GM12878 (cell line): ENCODE data around the gene HNRNPA2B1. TPM values are rescaled to one million over a fixed set of nuclear protein-coding genes. Genes with fewer than 3 reads are reported as not detected.

Experiments
- ATAC-seq: fragments of 200-7000 bp; cut with Tn5 transposase; 3 replicates; pipeline ENCODE4 v1.9.1; 2020; ENCODE audit warnings: mild to moderate bottlenecking, moderate library complexity
- BruUV-seq: library from RNA; stranded (reverse); fragments of 400-500 nt; replicated peaks from 2 replicates; lab custom pipeline; 2021; lab: Mats Ljungman, UMichigan
- CTCF ChIA-PET: fragments of 300-600 bp; sonication (Branson Sonifier 250); formaldehyde crosslinking; extraction: SDS; loops from one replicate; lab custom pipeline; 2021; ENCODE audit warnings: inconsistent platforms; lab: Yijun Ruan, JAX
- POLR2A ChIA-PET: fragments of 350-600 bp; formaldehyde crosslinking; extraction: SDS; loops from one replicate; lab custom pipeline; 2021; ENCODE audit warnings: inconsistent platforms; lab: Charles Lee
- RAD21 ChIA-PET: fragments of 300-600 bp; sonication (Branson Sonifier 250); formaldehyde crosslinking; loops from one replicate; lab custom pipeline; 2023; ENCODE audit warnings: antibody characterized with exemption; ENCODE audit not compliant: unreplicated experiment; lab: Charles Lee
- SMC1A ChIA-PET: fragments of 300-600 bp; sonication (Branson Sonifier 250); formaldehyde crosslinking; loops from one replicate; lab custom pipeline; 2023; ENCODE audit not compliant: unreplicated experiment, uncharacterized antibody; lab: Charles Lee
- DNase-seq: peaks from one replicate; pipeline ENCODE4 v3.0.0-alpha.2; 2011; ENCODE audit warnings: low read depth, low spot score
- FAIRE-seq: peaks from 3 replicates; lab custom pipeline; 2011; peaks lifted over from hg19 to GRCh38; lab: Jason Lieb, UNC
- H2AFZ ChIP-seq: 2 replicates; pipeline ENCODE4 v1.6.0; 2011; ENCODE audit warnings: low read depth, low read length, control low read depth; ENCODE audit not compliant: control insufficient read depth
- H3K27ac ChIP-seq: 2 replicates; pipeline ENCODE4 v1.5.1; 2011; ENCODE audit warnings: control low read depth; ENCODE audit not compliant: control insufficient read depth, insufficient read depth
- H3K27me3 ChIP-seq, 2 experiments: replicated peaks in 1 of 2; 2 replicates each; pipeline versions ENCODE4 v1.6.0 to v1.6.1; 2011; ENCODE audit warnings: low read length in 1 of 2; ENCODE audit not compliant: control insufficient read depth in 2 of 2, insufficient read depth in 2 of 2
- H3K36me3 ChIP-seq, 2 experiments: 2 replicates each; pipeline ENCODE4 v1.5.1; 2011; ENCODE audit warnings: low read length in 1 of 2; ENCODE audit not compliant: control insufficient read depth in 2 of 2, insufficient read depth in 2 of 2
- H3K4me1 ChIP-seq: 2 replicates; pipeline ENCODE4 v1.6.1; 2011; ENCODE audit warnings: mild to moderate bottlenecking, low read length, moderate library complexity, mixed read lengths; ENCODE audit not compliant: control insufficient read depth, insufficient read depth
- H3K4me2 ChIP-seq: 2 replicates; pipeline ENCODE4 v1.6.0; 2011; ENCODE audit warnings: control low read depth; ENCODE audit not compliant: control insufficient read depth, insufficient read depth
- H3K4me3 ChIP-seq: fragments of 200-600 bp; sonication (generic); 2 replicates; pipeline ENCODE4 v1.5.1; 2016
- H3K79me2 ChIP-seq: 2 replicates; pipeline ENCODE4 v1.6.0; 2011; ENCODE audit warnings: low read length; ENCODE audit not compliant: control insufficient read depth, insufficient read depth
- H3K9ac ChIP-seq: 2 replicates; pipeline ENCODE4 v1.8.0; 2011; ENCODE audit warnings: low read length, control low read depth, mixed read lengths; ENCODE audit not compliant: control insufficient read depth, insufficient read depth
- H3K9me3 ChIP-seq: replicated peaks from 3 replicates; pipeline ENCODE4 v1.5.1; 2011; ENCODE audit warnings: mild to moderate bottlenecking, low read length; ENCODE audit not compliant: control insufficient read depth, insufficient read depth
- H4K20me1 ChIP-seq: 2 replicates; pipeline ENCODE4 v1.6.0; 2011; ENCODE audit not compliant: control insufficient read depth, insufficient read depth
- BACH1 ChIP-seq: fragments of 450-650 bp; IDR thresholded peaks from 2 replicates; pipeline ENCODE4 v1.6.1; 2017; ENCODE audit warnings: mild to moderate bottlenecking, borderline replicate concordance
- BMI1 ChIP-seq: fragments of 450-650 bp; IDR thresholded peaks from 2 replicates; pipeline ENCODE4 v1.6.1; 2016; ENCODE audit warnings: mild to moderate bottlenecking, moderate library complexity, borderline replicate concordance
- GABPA ChIP-seq: IDR thresholded peaks from 2 replicates; pipeline ENCODE4 v1.6.1; 2014; ENCODE audit warnings: antibody characterized with exemption, low read depth, mild to moderate bottlenecking, inconsistent platforms
- KLF5 ChIP-seq: fragments of 450-650 bp; IDR thresholded peaks from 2 replicates; pipeline ENCODE4 v1.6.1; 2014; ENCODE audit warnings: mild to moderate bottlenecking; ENCODE audit not compliant: partially characterized antibody
- MYC ChIP-seq: IDR thresholded peaks from 2 replicates; pipeline ENCODE4 v1.6.1; 2011; ENCODE audit warnings: mild to moderate bottlenecking, low read length, moderate library complexity, inconsistent platforms; ENCODE audit not compliant: insufficient read depth, insufficient replicate concordance, insufficient read length, severe bottlenecking
- POLR2AphosphoS2 ChIP-seq: IDR thresholded peaks from 2 replicates; pipeline ENCODE4 v1.6.1; 2011; ENCODE audit warnings: low read depth, mild to moderate bottlenecking, low read length, improper control_type of control experiment, moderate library complexity
- POLR2AphosphoS5 ChIP-seq: IDR thresholded peaks from 2 replicates; pipeline ENCODE4 v1.6.1; 2011; ENCODE audit warnings: mild to moderate bottlenecking, low read length, inconsistent platforms
- RBBP5 ChIP-seq: fragments of 200-600 bp; sonication (generic); conservative IDR thresholded peaks from 2 replicates; pipeline ENCODE4 v1.6.1; 2016
- RUNX3 ChIP-seq: IDR thresholded peaks from 2 replicates; pipeline ENCODE4 v1.6.1; 2012; ENCODE audit warnings: low read length, inconsistent platforms
- SIX5 ChIP-seq: IDR thresholded peaks from 2 replicates; pipeline ENCODE4 v1.6.1; 2011; ENCODE audit warnings: mild to moderate bottlenecking, low read depth, low read length, moderate library complexity; ENCODE audit not compliant: severe bottlenecking
- STAT1 ChIP-seq: fragments of 450-650 bp; conservative IDR thresholded peaks from 2 replicates; pipeline ENCODE4 v1.6.1; 2014; ENCODE audit warnings: antibody characterized with exemption, mild to moderate bottlenecking
- TCF3 ChIP-seq: IDR thresholded peaks from 2 replicates; pipeline ENCODE4 v1.6.1; 2012; ENCODE audit warnings: low read depth, mild to moderate bottlenecking, low read length, borderline replicate concordance; ENCODE audit not compliant: insufficient read depth
- ZBED1 ChIP-seq: IDR thresholded peaks from 2 replicates; pipeline ENCODE4 v1.6.1; 2016; ENCODE audit warnings: borderline replicate concordance
- WGBS: methylation state at CpG from one replicate; pipeline ENCODE4 v1.1.6; 2016; ENCODE audit warnings: low lambda C conversion rate; ENCODE audit not compliant: insufficient replicate concordance, insufficient coverage; ENCODE audit errors: missing lambda C conversion rate; 5-methylcytosine and 5-hydroxymethylcytosine counted together
- in situ Hi-C: fragments of 300-500 bp; cut with MboI; formaldehyde crosslinking; loops from 9 replicates; pipeline ENCODE4 v1.14.3; 2018; ENCODE audit warnings: mixed read lengths
- intact Hi-C: fragments of 100-400 bp; cut with micrococcal nuclease; formaldehyde crosslinking; loops from one replicate; pipeline ENCODE4 v1.14.2; 2022; ENCODE audit not compliant: unreplicated experiment
- polyA plus RNA-seq, 11 experiments: library from polyadenylated mRNA; depleted of rRNA in 4 of 11; unstranded in 6 of 11; stranded (reverse) in 5 of 11; fragments of >200 nt; fragmentation: Nextera tagmentation in 4 of 11; fragmentation: Illumina TruSeq in 1 of 11; extraction: Ambion mirVana in 4 of 11; extraction: Trizol in 1 of 11; gene quantifications; 1 replicate in 1 of 11; 2 replicates in 10 of 11; pipeline versions ENCODE4 v1.2.1 to v1.2.3, GENCODE V29; 2011 to 2016; ENCODE audit warnings: inconsistent platforms in 2 of 11, missing spikeins in 2 of 11, low read depth in 1 of 11
- total RNA-seq, 4 experiments: library from RNA; depleted of rRNA in 3 of 4; stranded (reverse); fragments of >200 nt in 3 of 4; fragmentation: Illumina TruSeq in 1 of 4; extraction: Trizol in 1 of 4; gene quantifications; 2 replicates each; pipeline versions ENCODE4 v1.2.1 to v1.2.3, GENCODE V29; 2013 to 2021
- TF ChIP-seq, protein P1 (sequence below): IDR thresholded peaks from 2 replicates; pipeline ENCODE4 v1.6.1; 2011; ENCODE audit warnings: mild to moderate bottlenecking, low read depth, low read length, moderate library complexity; ENCODE audit not compliant: insufficient replicate concordance
- TF ChIP-seq, protein P2 (sequence below): IDR thresholded peaks from 2 replicates; pipeline ENCODE4 v1.6.1; 2011; ENCODE audit warnings: borderline replicate concordance, low read depth, mild to moderate bottlenecking, moderate library complexity, low read length; ENCODE audit not compliant: insufficient read depth, poor library complexity, severe bottlenecking
- TF ChIP-seq, protein P3 (sequence below): fragments of 450-650 bp; IDR thresholded peaks from 2 replicates; pipeline ENCODE4 v1.6.1; 2018; ENCODE audit warnings: mild to moderate bottlenecking, low read depth, moderate library complexity; ENCODE audit not compliant: partially characterized antibody

HNRNPA2B1 gene
- total and polyA plus RNA-seq, 10 of the 15 experiments (the other 5 are each of a cell fraction or from before 2014, with no cell fraction given): 295 to 1,396 (median 932) TPM

DNA sequence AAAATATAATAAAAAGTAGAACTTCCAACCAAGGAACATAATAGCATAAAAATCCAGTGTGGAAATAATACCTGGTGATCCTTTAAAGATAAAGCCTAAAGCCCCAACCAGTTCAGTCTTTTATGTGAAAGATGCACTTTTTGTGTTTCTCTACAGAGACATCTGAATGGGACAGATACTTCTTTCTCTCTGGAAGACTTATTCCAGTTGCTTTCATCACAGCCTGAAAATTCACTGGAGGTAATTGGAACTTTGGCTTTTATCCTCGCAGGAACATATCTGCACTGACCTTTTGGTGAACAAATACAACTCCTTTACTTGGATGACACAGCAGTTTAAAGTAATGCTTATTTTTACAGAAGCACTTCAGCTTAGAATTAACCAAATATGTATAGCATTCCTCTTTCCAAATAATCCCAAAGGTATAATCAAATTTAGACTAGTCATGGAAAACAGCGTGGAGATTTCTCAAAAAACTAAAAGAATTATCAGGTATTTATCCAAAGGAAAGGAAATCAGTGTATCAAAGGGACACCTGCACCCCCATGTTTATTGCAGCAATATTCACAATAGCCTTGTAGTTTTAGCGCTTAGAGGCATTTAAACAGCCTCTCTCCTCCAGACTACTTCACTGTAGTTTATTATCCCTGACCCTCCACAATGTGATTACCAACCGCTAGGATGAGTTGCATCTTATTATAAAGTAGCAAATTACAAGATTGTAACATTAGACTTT, 16.8 kb downstream of the HNRNPA2B1 start:
- 81% methylated on average over 4 of the region's 4 CpGs for WGBS
- H2AFZ ChIP-seq: no peak overlapping the region
- ATAC-seq (no peak), DNase-seq (no peak), FAIRE-seq (no peak)
- BruUV-seq: no TSS peak
- no peaks in the 10 kb centered on the region; the same call in 1 of the 2 replicates for H4K20me1 ChIP-seq
- no peak overlapping the region for H3K9ac ChIP-seq
- no peak overlapping the region for H3K4me3 ChIP-seq
- no peak overlapping the region for H3K4me2 ChIP-seq
- CTCF ChIA-PET: interaction anchor here (0.8 to 5.7 kb wide), 2 partner anchors 8 to 92 kb away, joined by 3 to 25 read pairs; no protein-coding TSS in a partner anchor
- in situ Hi-C loops: no loop called here
- H3K9me3 ChIP-seq: no peaks in the 10 kb centered on the region
- peaks cover 2% of the 10 kb centered on the region; the same call in 1 of the 2 replicates for H3K79me2 ChIP-seq
- no peaks in the 10 kb centered on the region for H3K27me3 ChIP-seq
- SMC1A ChIA-PET: interaction anchor here (0.8 to 1.7 kb wide), 7 partner anchors 8 to 96 kb away, joined by 3 to 8 read pairs (median 3); no protein-coding TSS in a partner anchor
- H3K27ac ChIP-seq: no peak overlapping the region
- H3K36me3 ChIP-seq: peaks cover 1 to 7% of the 10 kb centered on the region in 2 experiments; a peak in 2 of 4 replicates
- POLR2A ChIA-PET: interaction anchor here (0.5 to 4.7 kb wide), 4 partner anchors 8 to 44 kb away, joined by 3 to 25 read pairs (median 8); no protein-coding TSS in a partner anchor
- intact Hi-C loops: no loop called here
- peaks cover 6% of the 10 kb centered on the region; the same call in 1 of the 2 replicates for H3K4me1 ChIP-seq
- RAD21 ChIA-PET: interaction anchor here (1.3 kb wide), 2 partner anchors 9 to 93 kb away, joined by 3 to 6 read pairs; no protein-coding TSS in a partner anchor
- no peak for TF ChIP-seq ZBED1
- no peak for TF ChIP-seq SIX5
- TF ChIP-seq BMI1: 0 out of 2 replicates have a peak, but pooled peaks have one; percentile 12
- peak; percentile 53; the same call in 1 of the 2 replicates for TF ChIP-seq POLR2AphosphoS2
- TF ChIP-seq, protein P1, sequence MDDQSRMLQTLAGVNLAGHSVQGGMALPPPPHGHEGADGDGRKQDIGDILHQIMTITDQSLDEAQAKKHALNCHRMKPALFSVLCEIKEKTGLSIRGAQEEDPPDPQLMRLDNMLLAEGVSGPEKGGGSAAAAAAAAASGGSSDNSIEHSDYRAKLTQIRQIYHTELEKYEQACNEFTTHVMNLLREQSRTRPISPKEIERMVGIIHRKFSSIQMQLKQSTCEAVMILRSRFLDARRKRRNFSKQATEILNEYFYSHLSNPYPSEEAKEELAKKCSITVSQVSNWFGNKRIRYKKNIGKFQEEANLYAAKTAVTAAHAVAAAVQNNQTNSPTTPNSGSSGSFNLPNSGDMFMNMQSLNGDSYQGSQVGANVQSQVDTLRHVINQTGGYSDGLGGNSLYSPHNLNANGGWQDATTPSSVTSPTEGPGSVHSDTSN: no peak
- TF ChIP-seq BACH1: peak; percentile 5; the same call in 1 of the 2 replicates
- no peak for TF ChIP-seq RUNX3
- TF ChIP-seq RBBP5: no peak
- TF ChIP-seq, protein P2, sequence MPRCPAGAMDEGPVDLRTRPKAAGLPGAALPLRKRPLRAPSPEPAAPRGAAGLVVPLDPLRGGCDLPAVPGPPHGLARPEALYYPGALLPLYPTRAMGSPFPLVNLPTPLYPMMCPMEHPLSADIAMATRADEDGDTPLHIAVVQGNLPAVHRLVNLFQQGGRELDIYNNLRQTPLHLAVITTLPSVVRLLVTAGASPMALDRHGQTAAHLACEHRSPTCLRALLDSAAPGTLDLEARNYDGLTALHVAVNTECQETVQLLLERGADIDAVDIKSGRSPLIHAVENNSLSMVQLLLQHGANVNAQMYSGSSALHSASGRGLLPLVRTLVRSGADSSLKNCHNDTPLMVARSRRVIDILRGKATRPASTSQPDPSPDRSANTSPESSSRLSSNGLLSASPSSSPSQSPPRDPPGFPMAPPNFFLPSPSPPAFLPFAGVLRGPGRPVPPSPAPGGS: peak; percentile 61
- TF ChIP-seq KLF5: no peak
- TF ChIP-seq, protein P3, sequence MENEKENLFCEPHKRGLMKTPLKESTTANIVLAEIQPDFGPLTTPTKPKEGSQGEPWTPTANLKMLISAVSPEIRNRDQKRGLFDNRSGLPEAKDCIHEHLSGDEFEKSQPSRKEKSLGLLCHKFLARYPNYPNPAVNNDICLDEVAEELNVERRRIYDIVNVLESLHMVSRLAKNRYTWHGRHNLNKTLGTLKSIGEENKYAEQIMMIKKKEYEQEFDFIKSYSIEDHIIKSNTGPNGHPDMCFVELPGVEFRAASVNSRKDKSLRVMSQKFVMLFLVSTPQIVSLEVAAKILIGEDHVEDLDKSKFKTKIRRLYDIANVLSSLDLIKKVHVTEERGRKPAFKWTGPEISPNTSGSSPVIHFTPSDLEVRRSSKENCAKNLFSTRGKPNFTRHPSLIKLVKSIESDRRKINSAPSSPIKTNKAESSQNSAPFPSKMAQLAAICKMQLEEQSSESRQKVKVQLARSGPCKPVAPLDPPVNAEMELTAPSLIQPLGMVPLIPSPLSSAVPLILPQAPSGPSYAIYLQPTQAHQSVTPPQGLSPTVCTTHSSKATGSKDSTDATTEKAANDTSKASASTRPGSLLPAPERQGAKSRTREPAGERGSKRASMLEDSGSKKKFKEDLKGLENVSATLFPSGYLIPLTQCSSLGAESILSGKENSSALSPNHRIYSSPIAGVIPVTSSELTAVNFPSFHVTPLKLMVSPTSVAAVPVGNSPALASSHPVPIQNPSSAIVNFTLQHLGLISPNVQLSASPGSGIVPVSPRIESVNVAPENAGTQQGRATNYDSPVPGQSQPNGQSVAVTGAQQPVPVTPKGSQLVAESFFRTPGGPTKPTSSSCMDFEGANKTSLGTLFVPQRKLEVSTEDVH: peak; percentile 27
- peak; percentile 74 for TF ChIP-seq POLR2AphosphoS5
- no peak for TF ChIP-seq STAT1
- no peak for TF ChIP-seq TCF3
- no peak for TF ChIP-seq MYC
- TF ChIP-seq GABPA: no peak
